ENCODE measurements around the gene MT1E. TPM values are rescaled to one million over a fixed set of nuclear protein-coding genes. Genes with fewer than 3 reads are reported as not detected.

The MT1E gene
- total RNA-seq (1,000 to 10,000 TPM in 1 of 9 donors, 100 to 1,000 TPM in 8; 105 to 1,395 (median 311) TPM), polyA plus RNA-seq (1,000 to 10,000 TPM in 1 of 3 donors, 100 to 1,000 TPM in 2; 452 to 1,382 (median 541) TPM)
- long read RNA-seq, donor 1, transcript MT1E-201 (3 exons, 704 nt) = major isoform, 60 of 62 reads
- long read RNA-seq, donor 1, partial matches to known transcripts = 0 of 62 reads
- long read RNA-seq, donor 1, other reads (novel, unspliced or antisense) = 0 of 62 reads
- long read RNA-seq, donor 2, transcript MT1E-201 (3 exons, 704 nt) = major isoform, 72 of 74 reads
- long read RNA-seq, donor 2, partial matches to known transcripts = 0 of 74 reads
- long read RNA-seq, donor 2, other reads (novel, unspliced or antisense) = 0 of 74 reads
- long read RNA-seq, donor 3, transcript MT1E-201 (3 exons, 704 nt) = major isoform, 72 of 76 reads
- long read RNA-seq, donor 3, partial matches to known transcripts = 0 of 76 reads
- long read RNA-seq, donor 3, other reads (novel, unspliced or antisense) = 0 of 76 reads
- long read RNA-seq, donor 4, transcript MT1E-201 (3 exons, 704 nt) = major isoform, 104 of 120 reads
- long read RNA-seq, donor 4, partial matches to known transcripts = 1 of 120 reads
- long read RNA-seq, donor 4, other reads (novel, unspliced or antisense) = 12 of 120 reads
- long read RNA-seq, donor 5, transcript MT1E-203 (2 exons, 332 nt) = minor isoform, 5 of 81 reads
- long read RNA-seq, donor 5, transcript MT1E-201 (3 exons, 704 nt) = major isoform, 59 of 81 reads
- long read RNA-seq, donor 5, partial matches to known transcripts = 4 of 81 reads
- long read RNA-seq, donor 5, other reads (novel, unspliced or antisense) = 13 of 81 reads
- long read RNA-seq, donor 6, transcript MT1E-201 (3 exons, 704 nt) = major isoform, 63 of 66 reads
- long read RNA-seq, donor 6, partial matches to known transcripts = 1 of 66 reads
- long read RNA-seq, donor 6, other reads (novel, unspliced or antisense) = 2 of 66 reads
- long read RNA-seq, donor 7, transcript MT1E-201 (3 exons, 704 nt) = major isoform, 43 of 44 reads
- long read RNA-seq, donor 7, partial matches to known transcripts = 0 of 44 reads
- long read RNA-seq, donor 7, other reads (novel, unspliced or antisense) = 0 of 44 reads
- long read RNA-seq, donor 8, transcript MT1E-201 (3 exons, 704 nt) = major isoform, 131 of 132 reads
- long read RNA-seq, donor 8, partial matches to known transcripts = 0 of 132 reads
- long read RNA-seq, donor 8, other reads (novel, unspliced or antisense) = 0 of 132 reads
- long read RNA-seq, donor 9, transcript MT1E-201 (3 exons, 704 nt) = major isoform, 44 of 53 reads
- long read RNA-seq, donor 9, partial matches to known transcripts = 5 of 53 reads
- long read RNA-seq, donor 9, other reads (novel, unspliced or antisense) = 0 of 53 reads
- long read RNA-seq, donor 10, transcript MT1E-201 (3 exons, 704 nt) = major isoform, 13 of 13 reads
- long read RNA-seq, donor 10, partial matches to known transcripts = 0 of 13 reads
- long read RNA-seq, donor 10, other reads (novel, unspliced or antisense) = 0 of 13 reads

DNA sequence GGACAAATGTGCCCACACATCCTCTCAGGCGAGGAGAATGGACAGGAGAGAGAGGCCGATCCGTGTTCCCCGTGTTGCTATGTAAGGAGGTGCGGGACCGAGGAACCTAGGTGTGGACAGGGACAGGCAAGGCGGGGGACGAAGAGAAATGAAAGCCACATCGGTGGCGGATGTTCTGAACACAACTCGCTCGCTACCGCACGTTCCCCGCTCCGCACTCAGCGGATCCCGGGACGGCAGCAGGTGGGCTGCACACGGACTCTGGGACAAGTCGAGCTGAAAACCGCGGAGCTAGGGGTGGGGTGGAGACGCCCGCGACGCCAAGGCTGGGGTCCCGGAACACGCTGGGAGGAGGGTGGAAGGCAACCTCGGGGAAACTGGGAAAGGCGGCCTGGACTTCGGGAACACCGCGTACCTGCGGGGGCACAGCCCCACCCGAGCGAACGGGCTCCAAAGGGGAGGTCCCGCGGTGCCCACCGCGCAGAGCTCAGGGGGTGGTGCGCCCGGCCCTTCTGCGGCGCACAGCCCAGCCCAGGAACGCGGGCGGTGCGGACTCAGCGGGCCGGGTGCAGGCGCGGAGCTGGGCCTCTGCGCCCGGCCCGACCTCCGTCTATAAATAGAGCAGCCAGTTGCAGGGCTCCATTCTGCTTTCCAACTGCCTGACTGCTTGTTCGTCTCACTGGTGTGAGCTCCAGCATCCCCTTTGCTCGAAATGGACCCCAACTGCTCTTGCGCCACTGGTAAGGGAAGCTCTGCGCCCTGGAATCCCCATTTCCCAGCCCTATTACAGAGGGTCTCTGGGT lies at the start of gene MT1E:
Gene MT1E, plus strand, starts transcription at position 642 of the 803 bp plus-strand sequence. Its CDS starts 71 bp downstream, at position 713.
- Histone ChIP-seq H3K4me1 (replicated peaks in 1 of 2) (peaks cover 13 to 23% of the 10 kb centered on the region in 2 donors), H3K27me3 (no peaks in the 10 kb centered on the region), H3K27ac (peak within 1 kb of the TSS; percentile 85 to 99 (median 94)), H3K9me3 (replicated peaks in 1 of 3) (no peaks in the 10 kb centered on the region), H3K36me3 (replicated peaks in 1 of 2) (no peaks in the 10 kb centered on the region), H3K4me3 (peak within 1 kb of the TSS; percentile 21 to 68 (median 43))
- 0 to 4% (median 1%) methylated on average over 22 to 62 of the region's 62 CpGs for WGBS, 4 donors
- intact Hi-C loops (cut with DNase I) = no loop called here
- DNase-seq = peak; percentile 71 to 91 (median 88)
- TF ChIP-seq POLR2A (IDR thresholded peaks at IDR 0.05) = peak; percentile 95 to 97
- TF ChIP-seq, protein P1, sequence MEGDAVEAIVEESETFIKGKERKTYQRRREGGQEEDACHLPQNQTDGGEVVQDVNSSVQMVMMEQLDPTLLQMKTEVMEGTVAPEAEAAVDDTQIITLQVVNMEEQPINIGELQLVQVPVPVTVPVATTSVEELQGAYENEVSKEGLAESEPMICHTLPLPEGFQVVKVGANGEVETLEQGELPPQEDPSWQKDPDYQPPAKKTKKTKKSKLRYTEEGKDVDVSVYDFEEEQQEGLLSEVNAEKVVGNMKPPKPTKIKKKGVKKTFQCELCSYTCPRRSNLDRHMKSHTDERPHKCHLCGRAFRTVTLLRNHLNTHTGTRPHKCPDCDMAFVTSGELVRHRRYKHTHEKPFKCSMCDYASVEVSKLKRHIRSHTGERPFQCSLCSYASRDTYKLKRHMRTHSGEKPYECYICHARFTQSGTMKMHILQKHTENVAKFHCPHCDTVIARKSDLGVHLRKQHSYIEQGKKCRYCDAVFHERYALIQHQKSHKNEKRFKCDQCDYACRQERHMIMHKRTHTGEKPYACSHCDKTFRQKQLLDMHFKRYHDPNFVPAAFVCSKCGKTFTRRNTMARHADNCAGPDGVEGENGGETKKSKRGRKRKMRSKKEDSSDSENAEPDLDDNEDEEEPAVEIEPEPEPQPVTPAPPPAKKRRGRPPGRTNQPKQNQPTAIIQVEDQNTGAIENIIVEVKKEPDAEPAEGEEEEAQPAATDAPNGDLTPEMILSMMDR (IDR thresholded peaks at IDR 0.05) = no peak

DNA sequence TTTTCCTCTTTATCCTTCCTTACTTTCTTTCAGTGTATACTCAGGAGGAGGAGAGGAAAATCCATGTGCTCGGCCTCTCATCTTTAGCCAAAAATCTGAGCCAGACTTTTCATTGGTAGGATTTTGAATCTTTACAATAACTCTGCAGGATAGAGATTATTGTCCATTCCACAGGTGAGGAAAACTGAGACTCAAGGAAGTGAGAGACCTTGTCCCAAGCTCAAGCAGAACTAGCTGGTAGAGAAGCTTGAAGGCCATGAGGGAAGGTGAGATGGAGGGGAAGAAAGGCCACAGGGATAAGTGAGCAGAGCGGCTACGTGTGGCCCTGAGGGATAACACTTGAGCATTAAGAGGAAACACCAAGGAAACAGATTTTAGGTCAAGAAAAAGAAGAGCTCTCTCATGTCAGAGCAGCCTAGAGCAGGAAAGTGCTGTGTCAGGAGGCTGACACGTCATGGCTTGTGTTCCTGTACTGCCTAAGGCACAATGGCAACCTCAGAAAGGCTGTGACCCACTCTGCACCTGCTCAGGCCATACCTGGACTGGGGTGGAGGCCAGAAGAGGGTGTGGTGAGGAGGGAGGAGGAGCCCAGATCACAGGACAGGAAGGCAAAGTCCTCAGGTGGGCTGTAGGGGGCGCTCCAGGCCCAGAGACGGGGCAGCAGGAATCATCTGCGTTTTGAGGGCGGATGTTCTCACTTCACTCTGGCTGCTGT lies 48.8 kb upstream of the MT1E start:
- intact Hi-C loops (cut with DNase I) = no loop called here
- DNase-seq = peak; percentile 67 to 86 (median 80)
- no peak for TF ChIP-seq POLR2A (IDR thresholded peaks at IDR 0.05)
- TF ChIP-seq, protein P1 (IDR thresholded peaks at IDR 0.05) = peak; percentile 48 to 89 (median 74)
- Histone ChIP-seq H3K9me3 (replicated peaks in 1 of 3) (no peaks in the 10 kb centered on the region), H3K27ac (no peak overlapping the region), H3K4me3 (no peak overlapping the region), H3K27me3 (no peaks in the 10 kb centered on the region), H3K4me1 (replicated peaks in 1 of 2) (no peaks in the 10 kb centered on the region), H3K36me3 (replicated peaks in 1 of 2) (no peaks in the 10 kb centered on the region)
- 36 to 43% (median 37%) methylated on average over 7 to 8 of the region's 8 CpGs for WGBS, 4 donors

DNA sequence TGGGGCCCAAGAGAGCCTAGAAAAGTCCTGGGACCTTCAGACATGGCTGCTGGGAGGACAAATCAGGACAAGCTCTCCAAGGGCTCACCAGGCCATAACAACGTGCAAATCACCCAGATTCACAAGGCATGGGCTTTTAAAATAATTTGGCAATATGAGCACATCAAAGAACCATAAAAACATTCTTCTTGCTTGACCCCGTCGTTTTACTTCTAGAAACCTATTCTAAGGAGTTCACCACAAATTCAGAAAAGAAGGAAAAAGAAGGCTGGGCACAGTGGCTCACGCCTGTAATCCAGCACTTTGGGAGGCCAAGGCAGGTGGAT lies 48.3 kb upstream of the MT1E start:
- no peaks in the 10 kb centered on the region for H3K4me1 ChIP-seq (replicated peaks in 1 of 2)
- intact Hi-C loops (cut with DNase I) = no loop called here
- TF ChIP-seq, protein P1 (IDR thresholded peaks at IDR 0.05) = peak in 1 of 6 experiments; percentile 6
- TF ChIP-seq POLR2A (IDR thresholded peaks at IDR 0.05) = no peak
- H3K27ac ChIP-seq = no peak overlapping the region
- DNase-seq = no peak
- WGBS, 4 donors = 59 to 81% (median 72%) methylated on average over 4 of the region's 4 CpGs
- no peaks in the 10 kb centered on the region for H3K9me3 ChIP-seq (replicated peaks in 1 of 3)
- H3K27me3 ChIP-seq = no peaks in the 10 kb centered on the region
- H3K36me3 ChIP-seq (replicated peaks in 1 of 2) = no peaks in the 10 kb centered on the region
- H3K4me3 ChIP-seq = no peak overlapping the region

Data from adrenal gland (tissue), 19 donors.